GM12873 (cell line): ENCODE results near the gene MAMDC4.

ENCODE experiments used
- TF ChIP-seq, protein P1 (sequence below): IDR thresholded peaks from 2 replicates; pipeline ENCODE4 v1.5.1; 2012; ENCODE audit warnings: low read depth, mild to moderate bottlenecking, moderate library complexity, low read length, control low read depth; ENCODE audit not compliant: insufficient read depth; ENCODE audit errors: missing control alignments

MAMDC4 gene

GRCh38 chr9:136846376-136847087 is 5.6 kb upstream of the MAMDC4 start:
- TF ChIP-seq, protein P1, sequence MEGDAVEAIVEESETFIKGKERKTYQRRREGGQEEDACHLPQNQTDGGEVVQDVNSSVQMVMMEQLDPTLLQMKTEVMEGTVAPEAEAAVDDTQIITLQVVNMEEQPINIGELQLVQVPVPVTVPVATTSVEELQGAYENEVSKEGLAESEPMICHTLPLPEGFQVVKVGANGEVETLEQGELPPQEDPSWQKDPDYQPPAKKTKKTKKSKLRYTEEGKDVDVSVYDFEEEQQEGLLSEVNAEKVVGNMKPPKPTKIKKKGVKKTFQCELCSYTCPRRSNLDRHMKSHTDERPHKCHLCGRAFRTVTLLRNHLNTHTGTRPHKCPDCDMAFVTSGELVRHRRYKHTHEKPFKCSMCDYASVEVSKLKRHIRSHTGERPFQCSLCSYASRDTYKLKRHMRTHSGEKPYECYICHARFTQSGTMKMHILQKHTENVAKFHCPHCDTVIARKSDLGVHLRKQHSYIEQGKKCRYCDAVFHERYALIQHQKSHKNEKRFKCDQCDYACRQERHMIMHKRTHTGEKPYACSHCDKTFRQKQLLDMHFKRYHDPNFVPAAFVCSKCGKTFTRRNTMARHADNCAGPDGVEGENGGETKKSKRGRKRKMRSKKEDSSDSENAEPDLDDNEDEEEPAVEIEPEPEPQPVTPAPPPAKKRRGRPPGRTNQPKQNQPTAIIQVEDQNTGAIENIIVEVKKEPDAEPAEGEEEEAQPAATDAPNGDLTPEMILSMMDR: no peak

- TF ChIP-seq, protein P1: no peak
These were observed 4.9 kb upstream of the MAMDC4 start for GRCh38 chr9:136847088-136847825.

- TF ChIP-seq, protein P1: no peak
These were observed 4.2 kb upstream of the MAMDC4 start for GRCh38 chr9:136847826-136848392.

GRCh38 chr9:136848393-136849037 is 3.6 kb upstream of the MAMDC4 start:
- TF ChIP-seq, protein P1: peak; percentile 9

DNA sequence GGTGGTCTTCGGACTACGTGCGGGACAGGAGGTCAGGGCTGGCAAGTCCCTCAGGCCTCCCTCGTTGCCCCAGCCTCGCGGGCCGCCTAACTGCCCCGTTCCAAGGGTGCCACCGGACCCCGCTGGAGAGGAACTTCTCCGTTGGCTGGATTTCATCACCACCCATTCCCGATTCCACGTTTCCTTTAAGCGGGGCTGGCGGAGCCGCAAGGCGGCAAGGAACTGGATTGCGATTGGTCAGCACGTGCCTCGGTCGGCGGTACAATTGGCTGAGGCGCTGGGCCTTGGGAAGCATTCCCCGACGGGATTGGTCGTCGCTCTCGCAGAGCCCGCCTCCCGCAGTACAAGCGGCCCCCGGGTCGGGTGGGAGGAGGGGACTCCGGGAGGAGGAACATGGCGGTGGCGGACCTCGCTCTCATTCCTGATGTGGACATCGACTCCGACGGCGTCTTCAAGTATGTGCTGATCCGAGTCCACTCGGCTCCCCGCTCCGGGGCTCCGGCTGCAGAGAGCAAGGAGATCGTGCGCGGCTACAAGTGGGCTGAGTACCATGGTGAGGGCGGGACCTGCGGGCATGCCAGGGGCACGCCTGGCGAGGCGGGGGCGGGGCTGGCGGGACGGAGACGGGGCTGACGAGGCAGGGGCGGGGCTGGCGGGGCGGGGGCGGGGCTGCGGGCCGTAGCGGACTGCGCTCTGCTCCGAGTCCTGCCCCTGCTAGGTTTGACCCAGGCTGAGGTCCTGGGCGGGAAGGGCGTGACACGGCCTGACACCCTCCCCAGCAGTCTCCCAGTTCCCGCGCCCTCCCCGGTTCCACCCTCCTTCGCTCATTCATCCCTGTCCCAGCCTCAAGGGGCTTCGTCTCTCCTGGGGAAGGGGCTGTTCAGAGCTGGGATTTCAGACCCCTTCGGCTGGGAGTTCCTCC is 2.8 kb upstream of the MAMDC4 start, which contains the start of gene PHPT1:
Gene PHPT1 (plus strand): TSS at position 372 of the 922 bp plus-strand sequence. CDS start 22 bp downstream, at position 394.
- TF ChIP-seq, protein P1: no peak

DNA sequence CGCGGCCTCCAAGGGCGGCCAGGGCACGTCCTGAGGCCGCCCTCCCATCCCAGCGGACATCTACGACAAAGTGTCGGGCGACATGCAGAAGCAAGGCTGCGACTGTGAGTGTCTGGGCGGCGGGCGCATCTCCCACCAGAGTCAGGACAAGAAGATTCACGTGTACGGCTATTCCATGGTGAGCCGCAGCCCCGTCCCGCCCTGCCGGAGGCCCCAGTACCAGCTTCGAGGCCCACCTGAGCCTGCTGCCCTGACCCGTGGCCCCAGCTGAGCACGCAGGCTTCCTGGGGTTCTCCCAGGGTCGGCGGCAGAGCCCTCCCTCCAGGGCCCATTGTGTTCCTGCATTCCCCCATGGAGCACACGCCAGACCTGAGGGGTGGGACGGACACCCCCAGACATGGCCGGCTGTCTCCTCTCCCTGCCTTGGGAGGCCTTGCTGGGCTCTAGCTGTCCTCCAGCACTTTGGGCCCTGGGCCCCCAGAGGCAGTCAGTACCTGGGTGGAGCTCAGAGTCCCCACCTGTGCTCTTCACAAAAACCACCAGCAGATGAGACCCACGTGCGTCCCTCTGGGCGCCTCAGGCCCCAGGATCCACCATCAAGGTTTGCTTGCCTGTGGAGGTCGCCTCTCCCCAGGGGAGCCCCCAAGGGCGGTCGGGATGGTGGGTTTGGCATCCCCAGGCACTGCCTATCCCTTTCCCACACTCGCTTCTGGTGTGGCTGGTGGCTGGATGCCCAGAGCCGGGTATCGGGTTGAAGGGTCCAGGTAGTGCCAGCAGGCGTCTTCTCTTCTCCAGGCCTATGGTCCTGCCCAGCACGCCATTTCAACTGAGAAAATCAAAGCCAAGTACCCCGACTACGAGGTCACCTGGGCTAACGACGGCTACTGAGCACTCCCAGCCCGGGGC is 1.9 kb upstream of the MAMDC4 start:
- TF ChIP-seq, protein P1: no peak
